Bladder microvascular endothelial cell (primary cell): ENCODE results near the gene TUBA4B. TPM values are rescaled to one million over a fixed set of nuclear protein-coding genes. Genes with fewer than 3 reads are reported as not detected.

Source experiments
- total RNA-seq: library from RNA; depleted of rRNA; stranded (reverse); fragments of >200 nt; gene quantifications from 2 replicates; pipeline ENCODE4 v1.2.3, GENCODE V29; 2014

Gene TUBA4B
- not detected in 2 replicates for total RNA-seq

DNA sequence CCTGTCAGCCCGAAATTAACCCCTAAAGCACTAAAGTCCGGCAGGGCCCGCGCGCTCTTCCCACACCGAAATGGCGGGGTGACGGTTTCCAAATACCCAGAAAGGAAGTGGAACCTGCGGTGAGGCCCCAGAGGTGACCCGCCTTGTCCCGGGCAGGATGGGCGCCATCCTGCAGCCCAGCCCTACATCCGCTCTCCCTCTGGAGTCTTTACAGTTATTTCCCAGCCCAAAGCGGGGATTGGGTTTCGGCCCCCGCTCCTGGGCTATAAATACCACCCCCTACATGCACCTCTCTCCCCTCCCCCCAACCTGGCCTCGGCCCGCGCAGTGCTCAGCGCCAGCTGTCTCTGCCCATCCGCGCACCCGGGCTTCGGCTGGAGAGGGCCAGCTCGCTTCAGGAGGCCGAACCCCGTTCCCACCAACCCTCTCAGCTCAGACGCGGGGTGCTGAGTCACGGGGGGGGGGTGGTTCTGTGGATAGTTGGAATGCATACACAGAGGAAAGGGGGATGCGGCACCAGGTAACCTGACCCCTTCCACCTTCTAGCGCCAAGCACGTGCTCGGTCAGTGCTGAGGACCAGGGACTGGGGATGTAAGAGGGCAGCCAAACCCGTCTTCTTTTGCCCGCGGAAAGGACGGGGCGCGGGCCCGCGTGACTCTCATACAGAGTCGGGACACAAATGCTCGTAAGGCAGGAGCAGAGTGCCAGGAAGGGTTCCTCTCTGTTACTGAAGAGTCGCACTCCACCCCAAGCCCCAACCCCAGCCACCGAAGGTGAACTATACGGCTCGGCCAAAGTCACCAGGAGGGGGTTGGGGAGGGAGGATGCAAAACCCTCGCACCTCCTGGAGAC, at the start of gene TUBA4B:
Gene TUBA4B (plus strand): TSS at position 344 of the 853 bp plus-strand sequence. CDS start 165 bp downstream, at position 509.

DNA sequence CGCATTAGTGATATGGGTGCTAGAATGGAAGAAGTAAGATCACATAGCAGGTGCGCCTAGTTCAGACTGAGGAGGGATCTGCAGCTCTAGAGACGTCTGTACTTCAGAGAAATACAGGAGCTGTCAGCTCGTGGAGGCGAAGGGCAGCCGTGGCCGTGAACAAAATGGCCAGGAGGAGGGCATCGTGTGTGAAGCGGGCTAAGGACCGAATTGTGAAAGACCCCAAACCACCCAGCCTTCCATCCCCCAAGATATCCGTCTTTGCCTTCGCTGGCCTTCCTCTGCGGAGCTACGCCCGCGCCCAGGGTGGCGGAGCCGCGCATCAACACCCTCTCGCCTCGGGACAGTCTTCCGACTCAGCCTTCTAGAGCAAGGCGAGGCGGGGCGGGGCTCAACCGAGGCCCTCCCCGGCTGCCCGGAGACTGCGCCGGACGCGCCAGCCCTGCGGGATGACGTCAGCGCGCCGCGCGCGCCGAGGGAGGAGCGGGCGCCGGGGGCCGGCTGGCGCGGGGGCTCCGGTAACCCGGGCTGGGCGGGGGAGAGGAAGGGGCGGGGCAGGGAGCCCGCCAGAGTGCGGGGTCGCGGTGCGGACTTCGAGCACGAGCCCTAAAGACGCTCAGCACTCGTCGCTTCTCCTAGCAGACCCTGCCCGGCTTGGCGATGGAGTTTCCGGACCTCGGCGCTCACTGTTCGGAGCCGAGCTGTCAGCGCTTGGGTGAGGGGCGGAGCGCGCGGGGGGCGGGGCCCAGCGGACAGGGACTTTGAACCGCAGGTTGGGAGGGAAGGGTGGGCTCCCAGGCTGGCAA, 46.5 kb upstream of the TUBA4B start, which contains the start of gene ZFAND2B:
Gene ZFAND2B (plus strand): TSS at position 455 of the 806 bp plus-strand sequence. CDS start 206 bp downstream, at position 661.

DNA sequence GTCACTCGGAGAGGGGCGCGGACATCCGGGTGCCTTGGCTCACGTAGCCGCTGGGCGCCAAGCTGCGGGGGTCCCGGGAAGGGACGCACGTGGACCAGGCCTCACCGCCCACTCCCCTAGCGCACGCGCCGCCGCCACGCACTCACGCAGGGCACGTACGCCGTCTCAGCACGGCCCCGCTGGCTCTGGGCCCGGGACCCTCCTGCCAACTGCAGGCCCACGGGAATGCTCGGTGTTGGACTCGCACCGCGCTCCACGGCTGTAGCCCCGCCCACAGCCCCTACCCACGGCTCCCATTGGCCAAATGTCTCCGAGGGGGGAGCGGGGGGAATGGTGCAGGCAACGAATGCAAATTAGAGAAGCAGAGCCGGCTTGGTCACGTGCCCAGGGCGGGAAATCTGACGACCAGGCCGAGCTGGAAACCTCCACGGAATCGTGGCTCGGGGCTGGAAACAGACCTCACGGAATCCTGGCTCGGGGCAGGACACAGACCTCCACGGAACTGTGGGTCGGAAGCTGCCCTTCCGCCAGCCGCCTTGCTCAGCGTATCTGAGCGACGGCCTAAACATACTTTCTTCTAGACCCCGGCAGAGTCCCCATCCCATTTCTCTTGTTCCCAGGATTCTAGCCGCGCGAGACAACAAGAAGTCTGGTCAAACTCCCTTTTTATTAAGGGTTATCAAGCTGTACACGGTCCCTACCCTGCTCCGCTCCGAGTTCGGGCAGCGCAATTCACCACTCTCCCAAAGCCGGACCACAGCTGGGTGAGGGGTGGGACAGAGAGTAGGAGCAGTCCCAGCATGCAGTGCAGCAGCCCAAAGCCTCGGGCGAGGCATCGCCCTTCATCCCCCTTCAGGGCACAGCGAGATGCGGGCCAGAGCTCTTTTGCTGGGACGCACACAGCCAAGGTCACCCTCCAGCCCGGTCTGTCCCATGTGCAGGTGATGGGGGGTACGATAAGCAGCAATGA, 34.0 kb upstream of the TUBA4B start, which contains the start of gene ABCB6:
Gene ABCB6 (minus strand): TSS at position 227 of the 970 bp plus-strand sequence. CDS start 285 bp downstream, outside the sequence.

GRCh38 chr2:219229305-219230058, 23.6 kb upstream of the TUBA4B start, which contains the start of the genes ANKZF1 and ATG9A:
Gene ANKZF1 (plus strand): TSS chr2:219229806. CDS start chr2:219230258, 452 bp downstream.
Gene ATG9A (minus strand): TSS chr2:219229636. CDS start chr2:219228024, 1,612 bp downstream.

GRCh38 chr2:219245148-219245898, 7.7 kb upstream of the TUBA4B start, which contains the start of the genes GLB1L and STK16:
Gene GLB1L (minus strand): TSS chr2:219245444. CDS start chr2:219243573, 1,871 bp downstream.
Gene STK16 (plus strand): TSS chr2:219245479. CDS start chr2:219246000, 521 bp downstream.

DNA sequence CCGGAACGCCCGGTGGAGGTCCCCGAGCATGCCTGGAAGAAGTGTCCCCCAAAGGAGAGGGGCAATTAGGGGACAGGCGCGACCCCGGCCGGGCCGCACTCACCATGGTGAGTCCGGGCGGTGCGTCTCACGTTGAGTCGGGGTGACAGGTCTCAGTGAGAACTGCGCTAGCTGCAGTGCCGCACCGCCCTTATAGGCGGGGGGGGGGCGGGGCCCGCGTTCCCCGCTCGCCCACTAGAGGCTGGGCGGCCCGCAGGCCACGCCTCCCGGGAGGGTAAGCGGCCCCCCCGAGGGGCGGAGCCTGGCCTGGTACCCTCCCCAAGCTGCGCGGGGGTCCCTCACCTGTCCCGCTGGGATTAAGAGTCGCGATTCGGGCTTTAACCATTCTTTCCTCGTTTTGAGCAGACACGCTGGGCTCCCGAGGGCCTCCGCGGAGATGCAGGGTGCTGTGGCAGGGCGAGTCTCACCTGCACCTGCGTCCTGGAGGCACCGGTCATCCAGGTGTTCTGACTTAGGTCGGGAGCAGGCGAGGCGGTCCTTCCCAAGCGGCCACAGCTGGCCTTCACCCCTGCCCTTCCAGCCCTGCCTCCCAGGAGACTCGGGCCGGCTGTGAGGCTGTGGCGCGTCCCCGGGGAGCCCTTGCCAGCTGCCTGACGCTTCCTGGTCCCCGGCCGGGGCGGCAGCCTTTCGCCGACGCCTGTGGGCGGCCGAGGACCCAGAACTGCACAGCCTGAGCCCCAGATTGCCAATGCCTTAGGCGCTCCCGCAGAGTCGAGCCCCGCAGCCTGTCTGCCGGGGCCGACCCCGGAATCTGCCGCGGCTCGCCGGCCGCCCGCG, 928 bp downstream of the TUBA4B start, which contains the start of gene TUBA4A:
Gene TUBA4A (minus strand): TSS at position 166 of the 837 bp plus-strand sequence. CDS start 60 bp downstream, at position 106.

DNA sequence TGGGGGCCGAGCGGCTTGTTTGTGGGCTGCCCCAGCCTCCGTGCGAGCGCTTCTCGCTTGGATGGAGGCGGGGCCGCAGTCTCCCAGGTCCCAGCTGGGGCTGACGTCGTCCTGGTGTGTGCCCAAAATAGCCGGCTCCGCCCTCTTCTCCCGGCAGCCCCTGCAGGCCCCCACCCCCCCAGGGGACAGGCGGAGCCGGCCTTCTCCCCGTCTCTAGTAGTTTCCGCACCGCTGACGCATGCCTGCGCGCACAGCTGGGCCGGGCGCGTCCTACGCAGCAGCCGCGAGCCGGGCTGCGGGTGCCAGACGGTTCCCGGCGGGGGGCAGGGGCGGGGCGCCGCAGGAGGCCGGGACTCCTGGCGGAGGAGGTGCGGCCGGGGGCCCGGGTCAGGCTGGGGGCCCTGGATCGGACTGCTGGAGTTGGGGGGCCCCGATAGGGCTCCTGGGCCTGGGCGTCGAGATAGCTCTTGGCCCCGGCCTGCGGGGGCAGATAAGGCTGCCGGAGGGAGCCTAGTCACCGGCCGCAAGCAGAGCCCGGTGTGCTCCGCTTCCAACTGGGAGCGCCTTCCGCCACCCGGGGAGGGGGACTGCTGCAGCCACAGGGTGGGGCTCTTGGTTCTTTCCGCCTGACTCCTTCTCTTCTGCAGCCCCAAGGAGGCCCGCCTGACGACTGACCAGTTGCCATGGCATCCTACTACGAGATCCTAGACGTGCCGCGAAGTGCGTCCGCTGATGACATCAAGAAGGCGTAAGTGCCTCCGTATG, 26.3 kb downstream of the TUBA4B start, which contains the start of gene DNAJB2:
Gene DNAJB2 (plus strand): TSS at position 216 of the 765 bp plus-strand sequence. CDS start 468 bp downstream, at position 684.

DNA sequence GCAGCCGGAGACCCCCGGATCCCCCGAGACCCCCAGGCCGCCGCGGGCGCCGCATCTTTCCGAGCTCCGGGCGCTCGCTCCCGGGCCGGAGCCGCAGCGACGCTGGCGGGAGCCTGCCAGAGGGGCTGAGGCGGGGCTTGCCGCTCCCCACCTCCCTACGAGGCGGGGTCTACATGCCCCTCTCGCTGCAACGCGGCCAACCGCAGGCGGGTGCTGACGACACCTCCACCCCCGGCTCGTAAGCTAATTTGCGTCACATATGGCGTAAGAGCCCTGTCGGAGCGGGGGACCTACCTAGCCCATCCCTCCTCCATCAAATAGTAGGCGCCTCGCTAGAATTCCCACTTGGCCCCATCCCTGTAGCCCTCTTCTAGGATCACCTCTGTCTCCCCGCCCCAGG, 56.2 kb downstream of the TUBA4B start, which contains the start of gene PTPRN:
Gene PTPRN (minus strand): TSS at position 124 of the 400 bp plus-strand sequence. CDS start 69 bp downstream, at position 55.

Other genes starting within 250 kb of the TUBA4B start
- gene CFAP65, start 211.7 kb upstream of the TUBA4B start, total RNA-seq: not detected in 2 replicates
- gene IHH, start 192.3 kb upstream of the TUBA4B start, total RNA-seq: not detected in 2 replicates
- 14.9 and 24.1 TPM in 2 replicates for gene NHEJ1, start 92.4 kb upstream of the TUBA4B start, total RNA-seq
- gene SLC23A3, start 83.2 kb upstream of the TUBA4B start, total RNA-seq: 0.81 and 4.5 TPM in 2 replicates
- gene CNPPD1, start 76.3 kb upstream of the TUBA4B start, total RNA-seq: 21.4 and 39.2 TPM in 2 replicates
- gene RETREG2, start 75.0 kb upstream of the TUBA4B start, total RNA-seq: 49.7 TPM in 2 replicates
- gene ZFAND2B, start 46.5 kb upstream of the TUBA4B start, total RNA-seq: 21.0 and 22.2 TPM in 2 replicates
- 31.4 and 45.8 TPM in 2 replicates for gene ABCB6, start 34.3 kb upstream of the TUBA4B start, total RNA-seq
- gene ATG9A, start 23.6 kb upstream of the TUBA4B start, total RNA-seq: 36.8 and 60.8 TPM in 2 replicates
- gene ANKZF1, start 23.4 kb upstream of the TUBA4B start, total RNA-seq: 19.3 and 23.1 TPM in 2 replicates
- 4.2 and 6.6 TPM in 2 replicates for gene GLB1L, start 7.8 kb upstream of the TUBA4B start, total RNA-seq
- 16.5 and 21.8 TPM in 2 replicates for gene STK16, start 7.8 kb upstream of the TUBA4B start, total RNA-seq
- gene TUBA4A, start 675 bp downstream of the TUBA4B start, total RNA-seq: 9.0 and 18.1 TPM in 2 replicates
- 18.0 and 40.7 TPM in 2 replicates for gene DNAJB2, start 26.1 kb downstream of the TUBA4B start, total RNA-seq
- gene PTPRN, start 56.2 kb downstream of the TUBA4B start, total RNA-seq: 0.16 TPM in 1 of 2 replicates, not detected in the other
- not detected in 2 replicates for gene RESP18, start 79.5 kb downstream of the TUBA4B start, total RNA-seq
- 40.3 and 51.7 TPM in 2 replicates for gene DNPEP, start 134.7 kb downstream of the TUBA4B start, total RNA-seq
- not detected in 2 replicates for gene DES, start 165.1 kb downstream of the TUBA4B start, total RNA-seq
- 0.44 and 0.65 TPM in 2 replicates for gene SPEG, start 181.6 kb downstream of the TUBA4B start, total RNA-seq
- gene GMPPA, start 245.6 kb downstream of the TUBA4B start, total RNA-seq: 27.0 and 28.9 TPM in 2 replicates